ENCODE results near the gene STK32C. TPM values are rescaled to one million over a fixed set of nuclear protein-coding genes. Genes with fewer than 3 reads are reported as not detected.

STK32C gene
- total RNA-seq, 8 experiments from 2014 or later = 7.3 to 31.0 (median 22.7) TPM

Other genes starting within 250 kb of the STK32C start
- gene JAKMIP3, start 242.0 kb downstream of the STK32C start, total RNA-seq = 1 to 10 TPM in 5 of 8 experiments, under 1 TPM in 3; 0.38 to 1.7 (median 1.4) TPM
- 100 to 1,000 TPM in 1 of 8 experiments, 10 to 100 TPM in 6, under 1 TPM in 1; 0.56 to 181 (median 50.9) TPM for gene DPYSL4, start 121.0 kb downstream of the STK32C start, total RNA-seq
- 10 to 100 TPM in 6 of 8 experiments, 1 to 10 TPM in 2; 7.2 to 21.5 (median 15.1) TPM for gene LRRC27, start 24.2 kb upstream of the STK32C start, total RNA-seq
- 10 to 100 TPM in 3 of 8 experiments, 1 to 10 TPM in 5; 4.6 to 12.7 (median 8.9) TPM for gene PWWP2B, start 89.2 kb upstream of the STK32C start, total RNA-seq
- 10 to 100 TPM; 13.2 to 45.0 (median 17.9) TPM for gene INPP5A, start 229.8 kb upstream of the STK32C start, total RNA-seq

Measured in motor neuron (in vitro differentiated cells).